Adrenal gland (tissue), 5 donors: ENCODE results near the gene TLCD1.

Source experiments
- POLR2A ChIP-seq, 2 donors: fragments of 450-650 bp; IDR thresholded peaks; one replicate each; pipeline ENCODE4 v1.6.1; 2017; ENCODE audit warnings: antibody characterized with exemption in 2 of 2, mild to moderate bottlenecking in 2 of 2, moderate library complexity in 1 of 2
- TF ChIP-seq, protein P1 (sequence below), 6 experiments: fragments of 450-650 bp in 4 of 6; fragments of 200-600 bp in 2 of 6; sonication (generic) in 1 of 6; IDR thresholded peaks; 1 replicate in 5 of 6; 2 replicates in 1 of 6; pipeline versions ENCODE4 v1.5.1 to v1.8.0; 2016 to 2021; ENCODE audit warnings: antibody characterized with exemption in 6 of 6, mild to moderate bottlenecking in 2 of 6, moderate library complexity in 1 of 6
- donor health status: DM: no; HTN: no; CAD: no.

DNA sequence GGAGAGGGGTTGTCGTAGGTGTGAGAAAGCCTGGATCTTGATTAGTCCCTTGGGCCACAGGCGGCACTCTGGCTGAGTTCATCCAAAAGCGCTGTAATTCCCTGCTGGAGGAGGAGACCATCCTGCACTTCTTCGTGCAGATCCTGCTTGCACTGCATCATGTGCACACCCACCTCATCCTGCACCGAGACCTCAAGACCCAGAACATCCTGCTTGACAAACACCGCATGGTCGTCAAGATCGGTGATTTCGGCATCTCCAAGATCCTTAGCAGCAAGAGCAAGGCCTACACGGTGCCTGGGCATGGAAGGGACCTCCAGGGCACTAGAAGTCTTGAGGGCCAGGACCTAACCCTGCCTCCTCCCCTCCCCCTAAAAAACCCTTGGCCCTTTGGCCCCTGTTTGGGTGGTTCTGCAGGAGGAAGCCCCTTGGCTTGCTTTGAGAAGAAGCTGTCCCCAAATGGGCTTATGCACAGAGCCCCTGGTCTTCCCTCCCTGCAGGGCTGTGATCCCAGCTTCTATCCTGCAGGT is 8.7 kb upstream of the TLCD1 start:
- TF ChIP-seq, protein P1, sequence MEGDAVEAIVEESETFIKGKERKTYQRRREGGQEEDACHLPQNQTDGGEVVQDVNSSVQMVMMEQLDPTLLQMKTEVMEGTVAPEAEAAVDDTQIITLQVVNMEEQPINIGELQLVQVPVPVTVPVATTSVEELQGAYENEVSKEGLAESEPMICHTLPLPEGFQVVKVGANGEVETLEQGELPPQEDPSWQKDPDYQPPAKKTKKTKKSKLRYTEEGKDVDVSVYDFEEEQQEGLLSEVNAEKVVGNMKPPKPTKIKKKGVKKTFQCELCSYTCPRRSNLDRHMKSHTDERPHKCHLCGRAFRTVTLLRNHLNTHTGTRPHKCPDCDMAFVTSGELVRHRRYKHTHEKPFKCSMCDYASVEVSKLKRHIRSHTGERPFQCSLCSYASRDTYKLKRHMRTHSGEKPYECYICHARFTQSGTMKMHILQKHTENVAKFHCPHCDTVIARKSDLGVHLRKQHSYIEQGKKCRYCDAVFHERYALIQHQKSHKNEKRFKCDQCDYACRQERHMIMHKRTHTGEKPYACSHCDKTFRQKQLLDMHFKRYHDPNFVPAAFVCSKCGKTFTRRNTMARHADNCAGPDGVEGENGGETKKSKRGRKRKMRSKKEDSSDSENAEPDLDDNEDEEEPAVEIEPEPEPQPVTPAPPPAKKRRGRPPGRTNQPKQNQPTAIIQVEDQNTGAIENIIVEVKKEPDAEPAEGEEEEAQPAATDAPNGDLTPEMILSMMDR (IDR thresholded peaks at IDR 0.05), result no peak
- TF ChIP-seq POLR2A (IDR thresholded peaks at IDR 0.05), result no peak
